GM12891 (cell line): Measurements from ENCODE around the gene GAREM1.

Experiments
- DNase-seq: peaks from one replicate; pipeline ENCODE4 v3.0.0; 2011; ENCODE audit warnings: low spot score; ENCODE audit not compliant: insufficient read length
- FAIRE-seq: peaks from 2 replicates; lab custom pipeline; 2011; peaks lifted over from hg19 to GRCh38; lab: Jason Lieb, UNC
- PAX5 ChIP-seq: IDR thresholded peaks from 2 replicates; pipeline ENCODE4 v1.6.1; 2011; ENCODE audit warnings: low read length, moderate library complexity, mild to moderate bottlenecking; ENCODE audit not compliant: insufficient read depth, severe bottlenecking
- POLR2A ChIP-seq: IDR thresholded peaks from 2 replicates; pipeline ENCODE4 v1.6.1; 2011; ENCODE audit warnings: low read depth, low read length, control low read depth
- POLR2AphosphoS5 ChIP-seq: IDR thresholded peaks from 2 replicates; pipeline ENCODE4 v1.6.1; 2011; ENCODE audit warnings: low read depth, low read length, control low read depth
- POU2F2 ChIP-seq: IDR thresholded peaks from 2 replicates; pipeline ENCODE4 v1.6.1; 2011; ENCODE audit warnings: low read depth, mild to moderate bottlenecking, control low read depth, low read length, moderate library complexity
- SPI1 ChIP-seq: IDR thresholded peaks from 2 replicates; pipeline ENCODE4 v1.6.1; 2011; ENCODE audit warnings: low read depth, low read length, control low read depth
- TAF1 ChIP-seq: IDR thresholded peaks from 2 replicates; pipeline ENCODE4 v1.6.1; 2011; ENCODE audit warnings: low read depth, low read length, control low read depth

The GAREM1 gene

DNA sequence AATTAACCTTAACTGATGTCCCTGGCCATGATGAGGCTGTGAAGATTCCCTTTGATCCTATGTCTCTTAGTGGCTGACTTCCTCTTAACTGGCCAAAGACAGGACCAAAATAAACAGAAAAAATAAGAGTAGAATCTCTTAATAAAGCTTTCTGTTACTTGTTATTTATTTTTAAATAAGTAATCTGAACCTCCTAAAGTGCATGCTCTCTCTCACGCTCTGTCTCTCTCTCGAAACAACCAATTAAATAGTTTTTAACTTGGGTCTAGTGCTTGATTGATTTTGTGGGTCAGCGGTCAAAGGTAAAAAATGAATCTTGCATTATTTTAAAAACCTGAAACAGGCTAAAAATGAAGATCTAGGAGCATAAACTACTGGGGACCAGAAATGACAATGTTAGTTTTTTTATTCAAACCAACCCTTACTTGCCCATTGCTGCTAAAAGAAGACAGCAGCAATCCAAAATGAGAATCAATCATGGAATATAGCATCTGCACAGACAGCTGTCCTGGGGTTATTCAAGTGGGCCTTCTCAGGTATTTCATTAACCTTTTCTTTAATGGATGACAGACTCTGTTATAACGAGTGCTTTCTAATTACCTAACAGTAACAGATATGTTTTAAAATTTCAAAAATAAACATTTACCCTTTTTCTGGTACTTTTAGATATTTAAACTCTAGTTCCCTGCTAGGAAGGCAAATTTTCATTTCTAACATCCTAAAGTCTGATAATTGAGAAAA, 11.2 kb downstream of the GAREM1 start:
- DNase-seq = no peak
- TF ChIP-seq SPI1 (no peak), POLR2AphosphoS5 (no peak), PAX5 (no peak), TAF1 (no peak), POU2F2 (no peak), POLR2A (no peak)
- FAIRE-seq = no peak

DNA sequence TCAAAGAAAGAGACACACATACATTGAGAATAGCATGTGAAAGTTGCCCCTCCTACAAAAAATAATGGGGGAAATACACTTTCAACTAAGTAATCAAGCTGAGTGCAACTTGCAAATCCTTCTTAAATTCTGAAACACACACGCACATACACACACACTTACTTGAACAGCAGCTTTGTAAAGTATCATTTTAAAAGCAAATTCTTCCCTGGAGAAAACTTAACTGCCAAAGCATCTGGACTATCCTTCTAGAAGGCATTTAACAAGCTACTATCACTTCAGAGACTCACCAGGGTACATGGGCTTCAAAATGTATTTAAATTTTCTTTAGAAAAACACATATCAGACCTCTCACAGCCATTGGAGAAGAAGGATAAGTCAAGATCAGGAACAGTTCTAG, 15.3 kb downstream of the GAREM1 start:
- DNase-seq = no peak
- no peak for TF ChIP-seq PAX5
- TF ChIP-seq TAF1 = no peak
- TF ChIP-seq POU2F2 = no peak
- TF ChIP-seq POLR2AphosphoS5 = no peak
- no peak for TF ChIP-seq SPI1
- TF ChIP-seq POLR2A = no peak
- FAIRE-seq = no peak

DNA sequence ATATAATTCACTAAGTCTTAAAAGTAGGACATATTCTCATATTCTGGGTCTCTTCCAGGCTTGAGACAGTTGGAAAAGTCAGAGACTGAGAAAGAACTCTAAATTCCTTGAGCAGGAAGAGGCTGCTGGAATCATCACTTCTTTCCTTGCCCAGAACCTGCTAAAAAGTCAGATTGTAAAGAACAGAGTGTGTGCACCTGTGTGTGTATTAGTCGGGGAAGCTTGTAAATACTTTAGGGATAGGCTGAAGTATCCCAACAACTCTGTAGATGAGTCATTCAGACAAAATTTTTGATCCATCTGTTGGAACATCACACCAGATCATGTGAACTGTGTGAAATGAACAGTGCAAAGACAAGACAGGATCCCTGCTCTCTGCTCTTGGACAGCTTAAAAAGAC, 16.1 kb downstream of the GAREM1 start:
- TF ChIP-seq PAX5 = no peak
- TF ChIP-seq TAF1 = no peak
- TF ChIP-seq POLR2AphosphoS5 = no peak
- TF ChIP-seq POU2F2 = no peak
- TF ChIP-seq SPI1 = no peak
- TF ChIP-seq POLR2A = no peak
- FAIRE-seq (no peak), DNase-seq (no peak)

DNA sequence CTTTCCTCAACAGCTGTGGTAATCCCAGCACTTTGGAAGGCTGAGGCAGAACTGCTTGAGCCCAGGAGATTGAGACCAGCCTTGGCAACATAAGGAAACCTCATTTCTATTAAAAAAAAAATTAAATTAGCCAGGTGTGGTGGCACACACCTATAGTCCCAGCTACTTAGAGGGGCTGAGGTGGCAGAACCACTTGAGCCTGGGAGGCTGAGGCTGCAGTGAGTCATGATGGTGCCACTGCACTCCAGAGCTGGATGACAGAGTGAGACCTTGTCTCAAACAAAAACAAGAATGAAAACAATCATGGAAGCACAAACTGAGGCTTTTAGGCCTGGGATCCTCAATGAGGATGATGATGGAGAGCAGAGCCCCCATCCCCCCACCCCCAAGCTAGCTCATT, 19.8 kb downstream of the GAREM1 start:
- no peak for DNase-seq
- FAIRE-seq = no peak
- TF ChIP-seq TAF1 (no peak), POLR2AphosphoS5 (no peak), POU2F2 (no peak), SPI1 (no peak), PAX5 (no peak), POLR2A (no peak)

DNA sequence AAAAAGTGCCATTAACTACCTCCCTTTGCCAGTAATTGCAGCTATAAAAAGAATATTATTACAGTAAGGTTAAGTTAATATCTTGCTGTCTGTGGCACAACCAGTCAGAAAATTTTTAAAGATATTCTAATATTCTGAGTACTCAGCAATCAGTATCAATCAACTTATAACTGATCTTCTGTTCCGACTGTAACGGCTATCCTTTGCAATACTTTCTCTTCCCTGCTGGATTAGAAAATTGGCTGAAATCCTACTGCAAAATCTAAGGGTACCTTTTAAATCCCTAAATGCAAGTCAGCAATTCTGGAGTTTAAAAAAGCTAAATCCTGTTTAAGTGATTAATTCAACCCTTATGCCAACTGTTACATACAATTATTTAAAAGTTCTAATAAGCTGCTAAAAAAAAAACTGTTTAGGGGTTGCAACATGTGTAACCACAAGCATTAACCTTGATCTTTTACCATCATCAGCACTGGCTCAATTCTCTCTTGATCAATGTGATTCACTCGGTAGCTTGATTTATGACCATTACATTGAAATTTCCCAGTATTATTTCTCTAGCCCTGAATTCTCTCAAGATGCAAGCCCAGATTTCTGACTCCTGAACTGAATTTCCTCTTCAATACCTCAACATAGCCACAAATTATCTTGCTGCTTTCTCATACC, 20.5 kb downstream of the GAREM1 start:
- TF ChIP-seq SPI1 (no peak), TAF1 (no peak), POLR2AphosphoS5 (no peak), POU2F2 (no peak), PAX5 (no peak), POLR2A (no peak)
- DNase-seq (no peak), FAIRE-seq (no peak)

DNA sequence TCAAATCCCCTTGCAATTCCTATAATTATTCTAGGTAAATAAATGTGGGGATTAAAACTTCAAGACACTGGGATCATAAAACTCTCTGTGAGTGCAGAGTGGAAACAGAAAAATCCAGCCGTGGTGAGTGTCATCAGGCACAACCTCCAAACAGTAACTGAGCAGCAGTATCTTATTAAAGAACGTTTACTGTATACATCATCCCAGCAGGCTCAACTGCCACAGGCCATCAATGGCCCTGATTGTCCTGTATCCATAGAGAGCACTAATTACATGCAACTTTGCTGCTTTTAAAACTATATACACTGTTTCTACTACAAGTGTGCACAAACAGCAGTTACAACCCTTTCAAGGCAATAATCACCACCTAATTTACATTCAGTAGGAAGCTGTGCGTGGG, 23.9 kb downstream of the GAREM1 start:
- DNase-seq (no peak), FAIRE-seq (no peak)
- TF ChIP-seq POLR2AphosphoS5 (no peak), SPI1 (no peak), PAX5 (no peak), POU2F2 (no peak)

DNA sequence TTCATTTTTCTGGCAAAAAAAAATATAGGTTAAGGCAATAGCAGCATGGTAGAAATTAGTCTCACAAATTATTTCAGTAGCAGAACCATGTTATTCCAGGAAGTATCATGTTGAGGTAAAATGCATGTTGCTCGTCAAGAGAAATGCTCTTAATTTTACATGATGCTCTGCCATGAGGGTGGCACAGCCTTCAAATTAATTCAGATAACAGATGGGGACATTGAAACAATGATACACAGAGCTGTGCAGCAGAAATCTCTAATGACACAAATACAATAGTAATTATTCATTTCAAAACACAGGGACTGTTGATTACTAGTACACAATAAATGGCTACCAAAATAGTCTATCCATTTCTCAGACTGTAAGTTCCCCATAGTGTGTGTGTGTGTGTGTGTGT, 24.8 kb downstream of the GAREM1 start:
- no peak for TF ChIP-seq POLR2A
- no peak for TF ChIP-seq POLR2AphosphoS5
- TF ChIP-seq PAX5 = no peak
- no peak for TF ChIP-seq POU2F2
- no peak for TF ChIP-seq SPI1
- no peak for TF ChIP-seq TAF1
- DNase-seq (no peak), FAIRE-seq (no peak)

GRCh38 chr18:32443706-32444215, 26.9 kb downstream of the GAREM1 start:
- DNase-seq = no peak
- TF ChIP-seq POU2F2 (no peak), POLR2AphosphoS5 (no peak), POLR2A (no peak), PAX5 (no peak), SPI1 (no peak), TAF1 (no peak)
- no peak for FAIRE-seq

GRCh38 chr18:32443033-32443705, 27.5 kb downstream of the GAREM1 start:
- FAIRE-seq = no peak
- TF ChIP-seq SPI1 (no peak), TAF1 (no peak), POU2F2 (no peak), PAX5 (no peak), POLR2A (no peak), POLR2AphosphoS5 (no peak)

GRCh38 chr18:32442575-32442974, 28.1 kb downstream of the GAREM1 start:
- no peak for FAIRE-seq

More at GRCh38 chr18:32443033-32443705, 27.5 kb downstream of the GAREM1 start:
- DNase-seq = no peak

More at GRCh38 chr18:32442575-32442974, 28.1 kb downstream of the GAREM1 start:
- TF ChIP-seq TAF1 (no peak), PAX5 (no peak), POU2F2 (no peak), POLR2AphosphoS5 (no peak), SPI1 (no peak), POLR2A (no peak)
- DNase-seq = no peak
